ENCODE results near the gene CCDC7. TPM values are rescaled to one million over a fixed set of nuclear protein-coding genes. Genes with fewer than 3 reads are reported as not detected.
"Not testable (repeated sequence)": the region's sequence is repeated elsewhere in the genome, so short reads cannot be mapped to it uniquely, and the experiment has no call there.

CCDC7 gene
- total and polyA plus RNA-seq, 8 donors = 1.0 to 27.2 (median 5.3) TPM

- Histone ChIP-seq H3K4me3 (no peak overlapping the region), H3K27ac (no peak overlapping the region), H3K4me1 (no peaks in the 10 kb centered on the region), H3K36me3 (peaks cover 0 to 18% (median 0%) of the 10 kb centered on the region in 4 donors), H3K27me3 (no peaks in the 10 kb centered on the region), H3K9me3 (peaks cover 2 to 34% (median 18%) of the 10 kb centered on the region in 4 donors)
- intact Hi-C loops (cut with DNase I; ENCODE audit: low total_unique reads) = no loop called here
- 46 to 96% (median 93%) methylated on average over 1 of the region's 1 CpG for WGBS, 5 donors
- DNase-seq = no peak
- no peak for TF ChIP-seq POLR2A (IDR thresholded peaks at IDR 0.05)
- no peak for TF ChIP-seq EP300 (IDR thresholded peaks at IDR 0.05)
- no peak for TF ChIP-seq POLR2AphosphoS5 (IDR thresholded peaks at IDR 0.05)
- no peak for TF ChIP-seq CTCF (IDR thresholded peaks at IDR 0.05)
Measured at GRCh38 chr10:32646535-32646934, 200.6 kb downstream of the CCDC7 start.

GRCh38 chr10:32650246-32650655, 204.3 kb downstream of the CCDC7 start:
- H3K27ac ChIP-seq = no peak overlapping the region
- TF ChIP-seq POLR2AphosphoS5 (IDR thresholded peaks at IDR 0.05) (no peak), EP300 (IDR thresholded peaks at IDR 0.05) (no peak), CTCF (IDR thresholded peaks at IDR 0.05) (no peak), POLR2A (IDR thresholded peaks at IDR 0.05) (no peak)
- DNase-seq = no peak
- peaks cover 0 to 50% (median 25%) of the 10 kb centered on the region in 4 donors for H3K9me3 ChIP-seq
- no peaks in the 10 kb centered on the region for H3K27me3 ChIP-seq
- no peak overlapping the region for H3K4me3 ChIP-seq
- no peaks in the 10 kb centered on the region for H3K4me1 ChIP-seq
- 67 to 88% (median 72%) methylated on average over 1 of the region's 1 CpG for WGBS, 5 donors
- intact Hi-C loops (cut with DNase I; ENCODE audit: low total_unique reads) = no loop called here
- peaks cover 0 to 7% (median 0%) of the 10 kb centered on the region in 4 donors for H3K36me3 ChIP-seq

- H3K27ac ChIP-seq; H3K27me3 ChIP-seq; intact Hi-C loops (cut with DNase I; ENCODE audit: low total_unique reads); H3K4me3 ChIP-seq; DNase-seq; H3K4me1 ChIP-seq: not testable (repeated sequence)
- 0 to 73% (median 50%) methylated on average over 1 of the region's 1 CpG for WGBS, 5 donors
- Histone ChIP-seq H3K9me3 (peaks cover 0 to 54% (median 33%) of the 10 kb centered on the region in 4 donors), H3K36me3 (peaks cover 0 to 19% (median 4%) of the 10 kb centered on the region in 4 donors)
Measured at GRCh38 chr10:32657430-32657829, 211.5 kb downstream of the CCDC7 start.

GRCh38 chr10:32661346-32661745, 215.4 kb downstream of the CCDC7 start:
- H3K36me3 ChIP-seq = peaks cover 0 to 17% (median 4%) of the 10 kb centered on the region in 4 donors
- no peak for DNase-seq
- no peak overlapping the region for H3K27ac ChIP-seq
- 89 to 100% (median 98%) methylated on average over 2 of the region's 2 CpGs for WGBS, 5 donors
- intact Hi-C loops (cut with DNase I; ENCODE audit: low total_unique reads) = no loop called here
- no peak for TF ChIP-seq CTCF (IDR thresholded peaks at IDR 0.05)
- TF ChIP-seq POLR2AphosphoS5 (IDR thresholded peaks at IDR 0.05) = no peak
- TF ChIP-seq POLR2A (IDR thresholded peaks at IDR 0.05) = no peak
- TF ChIP-seq EP300 (IDR thresholded peaks at IDR 0.05) = no peak
- peaks cover 0 to 21% (median 14%) of the 10 kb centered on the region in 4 donors for H3K9me3 ChIP-seq
- H3K4me1 ChIP-seq = no peaks in the 10 kb centered on the region
- no peaks in the 10 kb centered on the region for H3K27me3 ChIP-seq
- no peak overlapping the region for H3K4me3 ChIP-seq

GRCh38 chr10:32680803-32681557, 235.0 kb downstream of the CCDC7 start:
- 77 to 89% (median 79%) methylated on average over 4 of the region's 4 CpGs for WGBS, 5 donors
- no peaks in the 10 kb centered on the region for H3K36me3 ChIP-seq

More at GRCh38 chr10:32680803-32681557, 235.0 kb downstream of the CCDC7 start:
- Histone ChIP-seq H3K9me3 (peaks cover 0 to 39% (median 19%) of the 10 kb centered on the region in 4 donors), H3K4me1 (no peaks in the 10 kb centered on the region), H3K27ac (no peak overlapping the region), H3K4me3 (no peak overlapping the region), H3K27me3 (no peaks in the 10 kb centered on the region)
- TF ChIP-seq EP300 (IDR thresholded peaks at IDR 0.05) = no peak
- TF ChIP-seq CTCF (IDR thresholded peaks at IDR 0.05) = no peak
- no peak for TF ChIP-seq POLR2AphosphoS5 (IDR thresholded peaks at IDR 0.05)
- TF ChIP-seq POLR2A (IDR thresholded peaks at IDR 0.05) = no peak
- no peak for DNase-seq
- intact Hi-C loops (cut with DNase I; ENCODE audit: low total_unique reads) = no loop called here
